HG02610 (cell line): Measurements from ENCODE around the gene FAM13A.

Experiments
- ATAC-seq: cut with Tn5 transposase; IDR thresholded peaks from one replicate; pipeline ENCODE4 v1.9.1; 2021; ENCODE audit warnings: mild to moderate bottlenecking, moderate library complexity; ENCODE audit not compliant: unreplicated experiment

FAM13A gene

DNA sequence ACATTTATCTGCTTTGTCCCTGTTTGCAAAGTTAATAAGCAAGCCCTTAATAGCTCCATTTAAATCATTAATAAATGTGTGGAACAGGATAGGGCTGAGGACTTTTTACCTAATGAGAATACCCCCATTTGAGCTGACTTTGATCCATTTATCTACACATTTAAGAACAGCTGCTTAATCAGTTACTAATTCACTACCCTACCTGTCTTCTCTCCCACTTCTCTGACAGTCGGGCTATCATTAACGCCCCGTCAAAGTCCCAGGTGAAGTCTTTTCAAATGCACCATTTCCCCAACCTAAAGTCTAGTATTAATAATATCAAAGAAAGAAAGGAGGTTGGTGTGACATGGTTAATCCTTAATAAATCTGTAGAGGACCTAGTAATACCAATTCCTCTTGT, 302.2 kb downstream of the FAM13A start:
- no peak for ATAC-seq

DNA sequence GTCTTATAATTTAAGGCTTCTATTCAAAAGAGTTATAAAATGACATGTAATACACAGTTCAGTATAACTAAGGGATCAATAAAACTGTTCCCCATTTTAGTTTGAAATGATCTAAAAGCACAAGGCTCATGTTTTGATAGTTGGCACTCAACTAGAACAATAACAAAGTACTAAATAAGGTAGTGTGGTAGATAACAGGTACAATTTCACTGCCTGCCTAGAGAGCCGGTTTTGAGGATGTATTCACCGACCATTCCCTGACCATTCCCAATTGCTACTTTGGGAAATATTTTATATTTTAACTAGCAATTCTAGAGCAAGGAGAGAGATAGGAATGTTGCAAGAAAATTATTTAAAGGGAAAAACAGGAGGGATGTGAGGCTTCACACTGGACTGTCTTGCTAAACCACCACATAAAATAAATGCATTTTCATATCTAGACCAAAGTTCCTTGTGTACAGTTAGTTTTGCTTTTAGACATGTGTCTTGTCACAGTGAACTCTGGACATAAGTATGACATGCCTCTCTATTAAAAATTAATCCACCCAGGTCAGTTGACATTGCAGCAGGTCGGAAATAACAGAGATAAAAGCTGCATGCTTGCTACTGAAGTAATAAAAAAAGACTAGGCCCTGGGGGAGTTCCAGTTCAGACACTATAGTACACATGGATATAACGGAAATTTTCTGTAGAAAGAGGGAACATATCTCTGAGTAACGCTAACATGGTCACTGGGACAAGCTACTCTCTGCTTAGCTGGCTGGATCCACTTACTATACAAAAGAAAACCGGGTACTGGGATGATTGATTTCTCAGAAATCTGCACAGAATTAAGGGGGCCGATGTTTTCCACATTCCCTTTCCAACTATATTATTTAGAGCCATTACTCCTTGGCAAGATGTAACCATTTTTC, 303.1 kb downstream of the FAM13A start:
- no peak for ATAC-seq

DNA sequence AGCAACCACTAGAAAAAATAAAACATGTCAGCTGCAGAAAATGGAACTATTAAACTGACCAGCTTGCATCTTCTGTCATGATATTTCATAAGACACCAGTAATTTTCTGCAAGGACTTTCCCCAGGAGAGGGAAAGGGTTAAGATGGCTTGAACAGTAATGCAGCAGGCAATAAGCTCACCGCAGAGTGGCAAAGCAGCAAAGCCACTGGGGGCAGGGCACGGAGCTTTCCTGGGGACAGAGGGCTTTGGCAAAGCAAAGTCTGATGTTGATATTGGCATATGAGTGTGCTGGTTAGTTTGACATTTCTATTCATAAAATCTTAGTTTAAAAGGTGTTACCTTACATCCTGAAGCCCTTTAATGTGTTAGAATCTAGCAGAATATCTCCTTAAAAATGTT, 304.2 kb downstream of the FAM13A start:
- no peak for ATAC-seq

GRCh38 chr4:88752076-88752463, 304.9 kb downstream of the FAM13A start:
- no peak for ATAC-seq

DNA sequence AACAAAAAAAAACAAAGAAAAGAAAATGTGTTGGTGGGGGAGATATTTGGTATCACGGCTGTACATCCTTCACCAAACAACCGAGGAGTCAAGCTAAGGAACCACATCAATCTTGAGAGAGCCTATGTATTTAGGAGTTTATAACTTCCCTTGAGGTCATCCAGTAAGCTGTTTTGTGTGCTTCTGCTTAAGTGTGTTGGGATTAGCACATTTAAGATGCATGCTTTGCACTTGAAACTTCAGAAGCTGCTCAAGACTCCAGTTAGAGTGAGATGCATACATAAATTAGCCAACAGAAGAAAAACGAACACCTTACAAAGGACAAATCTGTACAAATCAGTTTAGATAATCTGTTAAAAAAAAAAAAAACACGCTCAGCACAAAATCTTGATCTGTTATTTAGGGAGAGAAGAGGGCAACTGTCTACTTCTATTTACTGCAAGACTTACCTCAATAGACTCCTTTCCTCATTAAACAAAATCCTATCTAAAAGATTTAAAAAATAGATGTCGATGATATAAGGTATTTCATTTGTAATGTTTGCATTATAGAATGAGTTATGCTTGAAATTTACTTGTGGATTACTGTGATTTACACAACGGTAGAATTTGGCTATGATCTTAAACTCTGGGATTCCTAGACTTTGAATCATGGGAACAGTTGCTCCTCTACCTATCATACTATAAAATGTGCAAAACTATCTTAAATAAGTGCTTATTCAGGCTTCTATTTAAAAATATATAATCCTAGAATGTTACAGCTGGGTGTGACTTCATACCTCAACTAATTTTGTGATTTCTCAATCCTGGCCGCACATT, 305.5 kb downstream of the FAM13A start:
- no peak for ATAC-seq

- no peak for ATAC-seq
These were observed 306.6 kb downstream of the FAM13A start for GRCh38 chr4:88750369-88750768.

DNA sequence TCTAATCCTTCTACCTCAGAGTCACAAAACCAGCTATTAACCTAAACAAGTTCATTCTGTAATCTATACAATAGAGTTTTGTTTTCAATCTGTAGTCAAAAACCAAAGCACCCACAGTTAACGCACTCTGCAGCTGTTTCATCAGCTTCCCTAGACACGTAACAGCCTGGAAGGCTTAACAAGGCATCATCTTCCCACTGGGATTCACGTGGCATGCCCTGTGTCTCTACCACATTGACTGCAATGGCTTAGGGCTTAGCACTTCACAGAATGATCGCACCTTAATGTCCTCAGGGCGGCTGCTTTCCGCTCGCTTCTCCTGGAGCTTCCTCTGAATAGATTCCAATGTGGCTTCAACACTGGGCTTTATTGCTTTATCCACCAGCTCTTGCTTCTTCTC, 309.6 kb downstream of the FAM13A start:
- no peak for ATAC-seq

DNA sequence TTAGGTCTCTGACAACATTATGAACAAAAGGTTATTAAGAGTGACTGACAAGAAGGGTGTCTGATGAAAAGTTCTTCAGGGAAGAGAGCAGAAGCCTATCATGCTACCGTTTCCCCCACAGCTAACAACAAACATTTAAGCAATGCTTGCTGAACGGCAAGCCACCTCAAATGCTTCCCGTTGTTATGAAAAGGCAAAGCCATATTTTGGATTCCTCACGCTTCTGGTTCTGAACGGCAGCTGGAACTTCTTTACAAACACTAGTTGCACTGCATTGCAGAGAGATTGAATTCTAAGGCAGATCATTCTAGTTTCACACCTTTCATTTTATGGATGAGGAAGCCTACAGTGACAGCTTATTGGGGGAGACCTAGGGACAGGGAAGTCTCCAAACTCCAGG, 310.8 kb downstream of the FAM13A start:
- no peak for ATAC-seq

- no peak for ATAC-seq
These were observed 311.3 kb downstream of the FAM13A start for GRCh38 chr4:88745581-88746163.

DNA sequence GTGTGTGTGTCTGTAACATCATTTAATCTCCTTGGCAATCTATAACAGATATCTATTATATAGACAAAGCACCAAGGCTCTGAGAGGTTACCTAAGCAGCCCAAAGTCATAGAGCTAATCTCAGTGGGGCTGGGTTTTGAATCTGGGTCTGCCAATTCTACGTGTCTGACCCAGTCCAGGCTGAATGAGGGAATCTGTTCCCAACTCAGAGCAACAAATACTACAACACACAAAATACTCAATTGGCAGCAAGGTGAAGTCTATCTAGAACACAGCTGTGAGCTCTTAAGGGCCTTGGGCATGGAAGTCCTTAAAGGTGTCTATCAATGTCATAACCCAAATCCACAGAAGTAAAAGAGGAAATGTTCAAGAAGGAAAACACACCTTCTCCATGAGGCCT, 311.8 kb downstream of the FAM13A start:
- no peak for ATAC-seq

DNA sequence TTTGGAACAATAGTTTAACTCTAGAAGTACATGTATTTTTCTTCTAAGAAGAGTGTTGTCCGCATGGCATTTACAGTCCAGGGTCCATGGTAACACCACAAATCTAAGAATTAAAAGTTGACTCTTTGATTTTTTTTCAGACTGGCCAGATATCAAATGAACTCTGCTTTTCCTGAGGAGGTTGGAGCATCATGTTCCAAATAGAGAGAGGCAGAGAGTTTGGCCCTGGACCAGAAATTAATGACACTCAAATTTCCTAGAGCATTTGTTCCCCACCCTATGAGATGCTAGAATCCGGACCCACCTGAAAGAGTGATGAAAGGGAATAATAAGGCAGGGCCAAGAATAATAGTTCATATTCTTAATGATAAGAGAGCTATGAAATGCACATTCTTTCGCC, 312.4 kb downstream of the FAM13A start:
- no peak for ATAC-seq

DNA sequence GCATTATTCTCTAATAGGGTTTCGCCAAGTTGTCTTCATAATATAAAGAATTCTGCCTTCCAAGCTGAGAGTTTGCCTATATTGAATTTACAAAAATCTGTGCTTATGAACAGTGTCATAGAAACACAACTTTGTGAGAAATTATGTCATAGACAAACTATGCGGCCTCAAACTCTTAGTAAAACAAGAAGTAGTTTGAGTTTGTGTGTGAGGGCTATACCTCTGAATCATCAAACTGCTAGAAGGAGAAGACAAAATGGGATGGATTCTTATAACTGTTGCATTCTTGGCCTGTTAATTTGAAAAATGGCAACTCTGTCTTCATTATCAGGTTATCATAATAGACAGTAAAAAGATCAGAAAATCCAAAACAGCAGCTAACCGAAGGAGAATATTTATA, 313.3 kb downstream of the FAM13A start:
- ATAC-seq, result no peak

GRCh38 chr4:88742561-88742960, 314.4 kb downstream of the FAM13A start:
- ATAC-seq, result no peak

DNA sequence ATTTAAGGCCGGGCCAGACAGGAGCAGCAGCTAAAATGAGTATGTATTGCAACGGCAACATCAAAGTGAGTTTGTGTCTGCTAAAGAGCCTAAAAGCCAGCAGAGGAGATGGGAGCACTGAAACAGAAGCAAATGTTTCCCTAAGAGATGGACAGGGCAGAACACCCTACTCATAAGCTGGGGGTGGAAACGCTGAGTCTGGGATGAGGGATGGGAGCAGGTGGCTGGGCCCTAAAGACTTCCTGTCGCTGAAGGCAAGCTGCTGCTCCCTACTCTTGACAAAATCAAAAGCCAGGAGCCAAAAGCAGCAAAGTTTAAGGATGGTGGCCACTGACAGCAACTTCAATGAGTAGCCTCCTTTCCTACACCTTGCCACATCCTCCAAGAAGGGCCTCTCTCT, 318.8 kb downstream of the FAM13A start:
- no peak for ATAC-seq

DNA sequence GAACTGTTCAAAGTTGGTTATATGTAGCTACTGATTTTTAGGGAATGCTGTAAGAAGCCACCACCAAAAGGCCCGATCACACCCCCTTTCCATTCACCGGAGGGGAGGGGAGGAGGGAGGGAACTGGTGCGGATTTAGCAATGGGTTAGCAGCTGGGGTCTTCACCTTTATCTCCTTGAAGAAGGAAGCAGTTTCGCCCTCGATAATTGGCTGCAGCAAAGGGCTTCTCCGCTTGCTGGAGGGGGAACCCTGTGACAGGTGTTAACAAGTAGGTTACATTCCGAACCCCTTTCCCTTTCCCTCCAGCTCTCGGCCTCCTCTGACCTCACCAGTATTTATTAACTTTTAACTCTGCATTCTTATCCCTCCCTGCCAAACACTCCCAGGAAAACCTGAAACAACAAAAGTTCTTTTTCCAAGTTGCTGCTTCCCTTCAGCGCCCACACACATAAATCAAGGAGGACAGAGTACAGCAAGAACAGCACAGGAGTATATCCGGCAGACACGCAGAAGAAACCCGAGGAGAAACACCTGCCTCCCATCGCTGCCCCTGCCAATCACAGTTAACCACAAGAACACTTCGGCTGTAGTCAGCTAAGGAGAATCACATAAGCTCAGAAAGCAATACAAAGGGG, 319.6 kb downstream of the FAM13A start:
- peak; percentile 95 for ATAC-seq

DNA sequence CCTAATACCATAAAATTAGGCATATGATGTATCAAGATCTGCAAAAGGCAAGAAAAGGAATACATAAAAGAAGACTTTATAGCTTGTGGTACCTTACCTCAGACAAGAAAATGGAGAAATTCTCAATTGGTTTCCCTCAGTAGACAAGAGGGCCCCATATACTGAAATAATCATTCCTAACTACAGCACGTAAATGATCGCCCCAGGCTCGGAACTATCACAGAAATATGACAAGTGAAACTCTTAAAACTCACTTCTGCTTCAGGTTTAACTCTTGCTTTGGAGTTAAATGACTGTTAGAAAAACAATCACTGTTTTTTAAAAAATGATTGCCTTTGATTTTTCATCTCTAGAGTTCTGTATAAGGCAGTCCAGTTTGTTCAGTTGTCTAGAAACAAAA, 320.7 kb downstream of the FAM13A start:
- no peak for ATAC-seq

DNA sequence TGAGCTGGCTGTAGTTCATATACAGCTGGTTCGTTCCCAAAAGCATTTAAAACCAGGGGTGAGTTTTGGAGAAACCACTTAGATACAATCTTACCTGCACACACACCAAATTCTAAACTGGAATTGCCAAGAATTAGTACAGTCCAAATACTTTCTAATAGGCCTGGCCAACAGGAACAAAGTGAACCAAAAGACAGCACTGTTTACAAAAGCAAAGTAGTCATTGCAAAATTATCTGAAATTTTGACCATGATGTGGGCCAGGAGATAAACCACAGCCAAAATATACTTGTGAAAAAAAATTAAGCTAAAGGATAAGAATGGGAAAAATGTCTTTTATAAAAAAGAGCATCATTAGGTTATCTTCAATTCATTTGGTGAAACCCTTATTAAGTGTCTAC, 321.4 kb downstream of the FAM13A start:
- no peak for ATAC-seq

DNA sequence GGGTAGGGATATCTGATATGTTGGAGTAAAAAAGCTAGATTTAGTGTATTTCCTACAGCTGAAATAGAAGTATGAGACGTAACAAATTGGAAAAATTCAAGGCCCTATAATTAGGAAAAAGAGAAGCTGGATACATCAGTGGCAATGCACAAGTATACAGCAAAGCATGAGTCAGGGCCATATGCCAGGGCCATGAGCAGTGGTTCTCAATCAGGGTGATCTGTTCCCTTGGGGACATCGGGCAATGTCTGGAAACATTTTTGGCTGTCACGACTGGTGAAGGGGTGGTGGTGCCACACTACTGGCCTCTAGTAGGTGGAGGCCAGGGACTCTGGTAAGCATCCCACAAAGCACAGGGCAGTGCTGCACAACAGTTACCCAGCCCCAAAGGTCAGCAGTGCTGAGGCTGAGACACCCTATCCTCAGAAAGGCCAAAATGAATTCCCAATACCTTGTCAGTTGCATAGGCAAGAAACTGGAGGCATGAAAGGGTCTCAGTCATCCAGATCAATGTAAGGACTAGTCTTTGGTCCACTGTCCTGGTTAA, 322.5 kb downstream of the FAM13A start:
- ATAC-seq, result no peak

DNA sequence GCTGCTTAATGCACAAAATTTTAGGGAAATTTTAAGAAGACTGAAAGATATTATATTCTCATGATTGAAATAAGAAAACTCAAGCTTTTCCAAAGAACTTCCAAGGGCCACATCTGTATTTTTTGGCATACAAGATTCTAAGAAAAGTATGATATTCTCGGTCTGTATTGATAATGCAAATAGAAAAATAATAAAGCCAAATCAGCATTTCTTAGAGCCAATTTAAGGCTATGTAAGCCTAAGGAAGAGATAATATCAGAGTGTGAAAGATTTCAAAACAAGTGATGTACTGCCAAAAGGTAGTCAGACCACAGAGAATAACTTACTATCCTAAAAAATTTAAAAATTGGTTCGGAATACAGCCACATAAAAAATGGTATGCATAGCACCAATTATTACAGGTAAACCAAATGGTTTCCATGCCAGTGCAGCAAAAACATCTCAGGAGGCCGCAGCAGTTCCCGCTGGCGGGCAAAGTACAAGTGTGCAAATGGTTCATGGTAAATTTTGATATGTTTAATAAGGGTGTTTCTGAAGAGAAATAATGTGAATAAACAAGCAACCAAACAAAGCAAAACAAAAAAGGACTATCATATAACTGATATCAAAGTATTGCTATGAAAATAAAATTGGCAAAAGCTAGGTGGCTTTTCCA, 324.1 kb downstream of the FAM13A start:
- ATAC-seq, result no peak

DNA sequence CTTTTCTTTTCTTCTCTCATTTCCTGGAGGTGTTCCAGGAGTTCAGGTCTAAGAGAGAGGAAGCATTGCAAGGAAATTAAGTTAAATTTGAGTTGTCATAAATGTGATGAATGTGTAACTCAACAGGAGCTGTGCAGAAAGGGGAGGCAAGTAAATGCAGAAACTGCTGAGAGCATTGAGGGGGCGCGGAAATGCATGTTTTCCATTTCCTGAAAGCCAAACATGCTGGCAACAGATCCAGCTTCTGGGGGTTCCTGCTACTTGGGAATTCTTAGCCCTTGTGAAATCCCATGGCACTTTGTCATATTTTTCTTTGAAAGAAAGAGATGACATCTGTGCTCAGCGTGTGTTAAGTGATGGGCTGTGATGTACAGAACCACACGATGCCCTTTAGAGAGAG, 325.6 kb downstream of the FAM13A start:
- ATAC-seq, result no peak
